GM12801 (cell line): ENCODE data around the gene MAT2B.

Experiments used
- TF ChIP-seq, protein P1 (sequence below): IDR thresholded peaks from one replicate; pipeline ENCODE4 v1.5.1; 2011; ENCODE audit warnings: control low read depth; ENCODE audit not compliant: insufficient read length; ENCODE audit errors: extremely low read depth

Gene MAT2B

DNA sequence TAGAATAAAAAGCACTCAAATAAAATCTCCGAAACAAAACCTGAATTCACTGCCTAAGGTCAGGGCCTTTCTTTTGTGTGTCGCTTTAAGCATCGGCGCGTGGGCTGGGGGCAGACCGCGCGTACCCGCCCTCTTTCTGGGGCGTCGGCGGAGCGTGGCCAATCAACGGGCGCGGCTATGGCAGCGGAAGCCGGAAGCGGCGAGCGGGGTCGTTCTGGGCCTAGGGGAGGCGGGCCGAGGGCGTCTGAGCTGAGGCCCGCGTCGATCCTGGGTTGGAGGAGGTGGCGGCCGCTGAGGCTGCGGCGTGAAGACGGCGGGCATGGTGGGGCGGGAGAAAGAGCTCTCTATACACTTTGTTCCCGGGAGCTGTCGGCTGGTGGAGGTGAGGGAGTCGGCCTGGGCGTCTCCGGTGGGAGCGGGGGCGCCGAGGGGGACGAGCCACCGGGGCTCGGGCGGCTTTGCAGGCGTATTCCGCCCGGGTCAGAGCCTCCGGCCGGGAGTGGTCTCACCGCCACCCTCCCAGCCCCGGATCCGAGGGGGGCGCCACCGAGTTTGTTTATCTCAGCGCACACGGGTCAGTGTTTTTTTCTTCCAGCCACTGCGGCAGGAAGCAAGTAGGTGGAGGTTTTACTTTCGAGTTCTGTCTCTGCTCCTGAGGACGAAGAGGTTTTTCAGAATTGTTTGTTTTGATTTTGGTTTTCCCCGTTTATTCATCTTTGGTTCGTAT, at the start of gene MAT2B:
Gene MAT2B (plus strand): TSS at position 252 of the 727 bp plus-strand sequence. CDS start 68 bp downstream, at position 320.
- TF ChIP-seq, protein P1, sequence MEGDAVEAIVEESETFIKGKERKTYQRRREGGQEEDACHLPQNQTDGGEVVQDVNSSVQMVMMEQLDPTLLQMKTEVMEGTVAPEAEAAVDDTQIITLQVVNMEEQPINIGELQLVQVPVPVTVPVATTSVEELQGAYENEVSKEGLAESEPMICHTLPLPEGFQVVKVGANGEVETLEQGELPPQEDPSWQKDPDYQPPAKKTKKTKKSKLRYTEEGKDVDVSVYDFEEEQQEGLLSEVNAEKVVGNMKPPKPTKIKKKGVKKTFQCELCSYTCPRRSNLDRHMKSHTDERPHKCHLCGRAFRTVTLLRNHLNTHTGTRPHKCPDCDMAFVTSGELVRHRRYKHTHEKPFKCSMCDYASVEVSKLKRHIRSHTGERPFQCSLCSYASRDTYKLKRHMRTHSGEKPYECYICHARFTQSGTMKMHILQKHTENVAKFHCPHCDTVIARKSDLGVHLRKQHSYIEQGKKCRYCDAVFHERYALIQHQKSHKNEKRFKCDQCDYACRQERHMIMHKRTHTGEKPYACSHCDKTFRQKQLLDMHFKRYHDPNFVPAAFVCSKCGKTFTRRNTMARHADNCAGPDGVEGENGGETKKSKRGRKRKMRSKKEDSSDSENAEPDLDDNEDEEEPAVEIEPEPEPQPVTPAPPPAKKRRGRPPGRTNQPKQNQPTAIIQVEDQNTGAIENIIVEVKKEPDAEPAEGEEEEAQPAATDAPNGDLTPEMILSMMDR = no peak

DNA sequence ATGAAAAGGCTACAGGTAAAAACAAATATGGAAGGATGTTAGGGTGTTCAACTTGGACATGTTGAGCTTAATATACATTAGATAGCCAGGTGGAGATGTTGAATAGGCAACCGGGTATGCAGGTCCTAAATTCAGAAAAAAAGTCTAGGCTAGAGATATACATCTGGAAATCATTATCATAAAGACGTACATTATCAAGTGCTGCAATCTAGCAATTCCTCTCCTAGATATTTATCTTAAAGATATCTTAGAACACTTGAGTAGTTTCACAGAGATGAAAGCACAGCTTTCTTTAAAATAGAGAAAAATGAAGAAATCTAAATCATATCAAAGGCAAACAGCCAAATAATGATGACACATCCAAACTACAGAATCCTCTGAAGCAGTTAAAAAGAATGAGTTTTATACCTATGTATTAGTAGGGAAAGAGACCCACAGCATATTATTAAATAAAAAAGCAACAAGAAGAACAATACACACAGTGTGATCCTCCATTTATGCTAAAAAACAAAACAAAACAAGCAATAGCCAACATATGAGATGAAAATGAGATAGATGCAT, 49.3 kb upstream of the MAT2B start:
- TF ChIP-seq, protein P1 = no peak

DNA sequence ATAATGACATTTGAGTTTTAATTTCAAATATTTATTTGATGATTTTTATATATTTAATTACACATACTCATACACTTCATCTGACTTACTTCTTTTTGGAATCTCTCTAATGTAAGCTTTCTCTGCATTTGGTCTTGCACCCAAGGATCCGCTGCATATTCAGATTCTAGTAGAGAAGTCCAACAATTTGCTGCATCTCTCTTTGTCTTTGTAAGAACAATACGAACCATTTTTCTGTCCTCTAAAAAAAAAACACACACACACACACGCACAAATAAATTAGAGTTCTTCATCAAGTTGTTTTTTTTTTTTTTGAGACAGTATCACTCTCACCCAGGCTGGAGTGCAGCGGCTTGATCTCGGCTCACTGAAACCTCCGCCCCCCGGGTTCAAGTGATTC, 48.6 kb upstream of the MAT2B start:
- TF ChIP-seq, protein P1 = no peak

DNA sequence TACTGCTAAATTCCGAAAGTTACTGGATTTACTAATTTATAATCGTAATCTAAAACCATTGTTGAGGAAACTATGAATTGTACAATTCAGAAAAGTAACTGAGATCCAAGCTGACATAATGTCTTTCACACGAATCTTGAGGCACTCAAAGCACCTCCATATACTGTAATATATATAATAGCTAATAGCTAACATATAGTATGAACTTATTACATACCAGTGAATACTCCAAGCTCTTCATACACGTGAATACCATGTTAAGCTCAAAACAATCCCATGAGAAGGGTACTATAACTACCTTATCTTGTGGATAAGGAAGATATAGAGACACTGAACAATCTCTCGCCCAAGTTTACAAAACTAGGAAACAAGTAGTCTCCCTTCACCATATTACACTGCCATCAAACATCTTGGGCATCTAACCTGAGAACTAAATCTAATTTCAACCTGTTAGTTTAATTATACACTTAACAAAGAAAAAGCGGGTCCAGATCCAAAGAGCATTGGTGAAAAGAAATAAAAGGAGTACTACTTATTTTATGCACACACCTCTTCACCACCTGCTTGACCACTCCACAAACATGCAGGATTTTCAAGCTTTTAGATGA, 46.5 kb upstream of the MAT2B start:
- TF ChIP-seq, protein P1 = no peak

DNA sequence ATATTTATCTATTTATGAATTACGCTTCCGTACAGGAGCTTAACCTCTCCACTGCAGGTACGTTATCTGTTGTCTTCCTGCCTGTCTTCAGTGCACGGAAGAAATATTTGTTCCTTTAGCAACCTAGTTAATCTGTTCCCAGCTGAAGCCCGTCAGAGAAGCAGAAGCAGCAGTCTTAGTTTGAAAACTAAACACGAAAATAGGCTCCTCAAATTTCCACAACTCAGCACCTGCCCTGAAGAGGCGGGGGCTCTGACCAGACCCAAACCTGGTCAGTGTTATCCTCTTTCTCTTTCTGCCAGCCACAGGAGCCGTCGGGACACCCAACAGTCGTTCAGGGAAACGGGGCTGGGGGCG, 46.0 kb upstream of the MAT2B start:
- TF ChIP-seq, protein P1 = no peak

DNA sequence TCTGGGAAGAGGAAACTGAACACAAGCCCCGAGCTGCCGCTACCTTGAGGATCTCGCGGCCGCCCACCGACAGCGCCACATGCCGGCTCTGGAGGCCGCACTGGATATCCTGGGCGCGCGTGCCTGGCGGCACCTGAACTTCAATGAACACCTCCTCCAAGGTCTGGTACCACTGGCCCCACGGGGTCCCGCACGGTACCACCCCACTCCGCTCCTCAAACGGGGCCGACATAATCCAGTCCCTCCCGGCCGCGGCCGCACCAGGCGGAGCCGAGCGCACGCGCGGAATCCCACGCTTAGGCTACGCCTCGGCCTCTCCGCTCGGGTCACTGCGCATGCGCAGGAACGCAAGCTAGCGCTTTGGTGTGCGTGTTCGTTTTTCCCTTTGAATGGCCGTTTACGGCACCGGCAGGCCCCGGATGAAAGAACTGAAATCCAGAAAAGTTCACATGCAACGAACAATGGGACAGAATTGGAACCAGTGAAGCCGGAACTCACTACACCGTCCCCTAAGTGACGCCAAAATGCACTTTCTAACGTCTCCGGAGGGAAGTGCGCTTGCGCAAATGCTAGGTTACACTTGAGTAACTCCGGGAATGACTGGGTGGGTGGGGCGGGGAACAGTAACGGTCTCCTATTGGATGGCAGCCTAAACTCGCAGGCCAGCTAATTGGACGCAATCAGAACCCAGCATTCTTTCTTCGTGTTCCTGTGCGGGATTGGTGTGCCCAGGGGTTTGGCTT, 45.4 kb upstream of the MAT2B start, which contains the start of gene NUDCD2:
Gene NUDCD2 (minus strand): TSS at position 284 of the 743 bp plus-strand sequence. CDS start 52 bp downstream, at position 232.
- TF ChIP-seq, protein P1 = no peak

DNA sequence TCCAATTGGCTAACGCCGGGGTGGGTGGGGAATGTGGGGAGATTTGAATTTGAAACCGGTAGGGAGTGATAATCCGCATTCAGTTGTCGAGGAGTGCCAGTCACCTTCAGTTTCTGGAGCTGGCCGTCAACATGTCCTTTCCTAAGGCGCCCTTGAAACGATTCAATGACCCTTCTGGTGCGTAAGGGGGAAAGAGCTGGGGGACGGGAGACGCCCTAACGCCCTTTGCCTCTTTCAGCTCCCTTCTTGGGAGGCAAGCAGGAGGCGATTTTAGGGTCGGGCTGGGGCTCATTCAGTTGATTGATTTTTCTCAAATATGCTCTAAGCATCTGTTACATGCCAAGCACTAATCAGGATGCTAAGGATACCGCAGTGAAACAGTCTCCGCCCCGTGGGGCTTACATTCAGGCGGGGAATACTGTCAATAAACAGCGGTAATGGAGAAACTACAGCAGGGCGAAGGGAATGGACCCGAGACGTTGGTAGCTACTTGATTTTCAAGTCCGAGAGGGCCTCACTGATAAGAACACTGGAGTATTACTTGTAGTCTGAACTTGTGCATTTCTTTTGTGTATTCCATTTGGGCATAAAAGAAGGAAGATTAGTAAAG, 44.8 kb upstream of the MAT2B start, which contains the start of gene HMMR:
Gene HMMR (plus strand): TSS at position 71 of the 610 bp plus-strand sequence. CDS start 61 bp downstream, at position 132.
- TF ChIP-seq, protein P1 = no peak
